Spleen (tissue), 11 donors: ENCODE measurements around the gene TRIM69. TPM values are rescaled to one million over a fixed set of nuclear protein-coding genes. Genes with fewer than 3 reads are reported as not detected.

Source experiments
- DNase-seq: peaks from one replicate; pipeline ENCODE4 v3.0.0-alpha.2; 2020
- H3K27ac ChIP-seq, 8 donors: fragments of 200-600 bp; sonication (generic) in 7 of 8; 1 replicate in 4 of 8; 2 replicates in 4 of 8; pipeline versions ENCODE4 v1.5.0 to v1.8.0; 2016 to 2021; ENCODE audit warnings: inconsistent platforms in 4 of 8, mild to moderate bottlenecking in 4 of 8, moderate library complexity in 1 of 8
- H3K27me3 ChIP-seq, 7 donors: fragments of 200-600 bp; sonication (generic) in 6 of 7; replicated peaks in 1 of 7; 1 replicate in 4 of 7; 2 replicates in 3 of 7; pipeline versions ENCODE4 v1.5.0 to v1.8.0; 2016 to 2021; ENCODE audit warnings: inconsistent platforms in 3 of 7, mild to moderate bottlenecking in 1 of 7
- H3K36me3 ChIP-seq, 6 donors: fragments of 200-600 bp; sonication (generic) in 5 of 6; 1 replicate in 4 of 6; 2 replicates in 2 of 6; pipeline versions ENCODE4 v1.5.0 to v1.8.0; 2016 to 2021; ENCODE audit warnings: inconsistent platforms in 2 of 6
- H3K4me1 ChIP-seq, 6 donors: fragments of 200-600 bp; sonication (generic) in 5 of 6; 1 replicate in 3 of 6; 2 replicates in 3 of 6; pipeline versions ENCODE4 v1.5.0 to v1.8.0; 2016 to 2021; ENCODE audit warnings: inconsistent platforms in 3 of 6
- H3K4me3 ChIP-seq, 8 donors: fragments of 200-600 bp; sonication (generic) in 7 of 8; 1 replicate in 4 of 8; 2 replicates in 4 of 8; pipeline versions ENCODE4 v1.5.0 to v1.8.0; 2016 to 2021; ENCODE audit warnings: inconsistent platforms in 4 of 8, mild to moderate bottlenecking in 4 of 8, moderate library complexity in 2 of 8
- H3K9me3 ChIP-seq, 8 donors: fragments of 200-600 bp; sonication (generic) in 7 of 8; 1 replicate in 4 of 8; 2 replicates in 4 of 8; pipeline versions ENCODE4 v1.5.0 to v1.8.0; 2016 to 2021; ENCODE audit warnings: inconsistent platforms in 4 of 8
- POLR2A ChIP-seq, 3 donors: fragments of 450-650 bp; IDR thresholded peaks; one replicate each; pipeline ENCODE4 v1.5.1; 2017; ENCODE audit warnings: antibody characterized with exemption in 3 of 3, mild to moderate bottlenecking in 1 of 3
- POLR2AphosphoS5 ChIP-seq, 3 donors: sonication (generic); formaldehyde crosslinking; IDR thresholded peaks; one replicate each; pipeline ENCODE4 v1.5.1; 2017; ENCODE audit warnings: antibody characterized with exemption in 3 of 3
- WGBS, 5 donors: extraction: QIAGEN DNeasy Blood & Tissue Kit in 3 of 5; methylation state at CpG; one replicate each; pipeline versions ENCODE4 v1.1.5 to v1.1.7; 2013 to 2018; 5-methylcytosine and 5-hydroxymethylcytosine counted together
- intact Hi-C: fragments of 100-400 bp; cut with DNase I; formaldehyde crosslinking; loops from one replicate; pipeline ENCODE4 v1.15.0; 2023; ENCODE audit warnings: low total_unique reads
- polyA plus RNA-seq, 3 donors: library from polyadenylated mRNA; stranded (reverse); fragments of 200-250 nt; gene quantifications; one replicate each; pipeline ENCODE4 v1.2.1, GENCODE V29; 2013
- total RNA-seq, 7 donors: library from RNA; depleted of rRNA in 3 of 7; stranded (reverse); fragments of >200 nt in 3 of 7; fragmentation: NEBNext Ultra II Directional in 4 of 7; extraction: Animal tissue kit (Norgen Biotek cat#: 25700) in 4 of 7; gene quantifications; one replicate each; pipeline versions ENCODE4 v1.1.0 to v1.2.1, GENCODE V29; 2016 to 2021
- TF ChIP-seq, protein P1 (sequence below), 11 experiments: fragments of 200-600 bp in 7 of 11; fragments of 450-650 bp in 4 of 11; sonication (generic) in 4 of 11; IDR thresholded peaks in 8 of 11; conservative IDR thresholded peaks in 3 of 11; 1 replicate in 7 of 11; 2 replicates in 4 of 11; pipeline versions ENCODE4 v1.4.0 to v1.8.0; 2016 to 2021; ENCODE audit warnings: antibody characterized with exemption in 11 of 11, inconsistent platforms in 4 of 11, mild to moderate bottlenecking in 1 of 11
- donor health status: healthy with polysubstance abuse.
- donor health status: DM: no; HTN: no; CAD: no; lungs with moderate emphysema.
- donor health status: DM: no; HTN: no; CAD: no.
- donor health status: Bipolar disorder and iron deficiency.
- donor health status: healthy.
- donor health status: DM: no; HTN: no; CAD: no.
- donor health status: DM: yes; HTN: yes; CAD: no.

The TRIM69 gene
- total and polyA plus RNA-seq, 10 donors: 16.4 to 54.9 (median 44.7) TPM

DNA sequence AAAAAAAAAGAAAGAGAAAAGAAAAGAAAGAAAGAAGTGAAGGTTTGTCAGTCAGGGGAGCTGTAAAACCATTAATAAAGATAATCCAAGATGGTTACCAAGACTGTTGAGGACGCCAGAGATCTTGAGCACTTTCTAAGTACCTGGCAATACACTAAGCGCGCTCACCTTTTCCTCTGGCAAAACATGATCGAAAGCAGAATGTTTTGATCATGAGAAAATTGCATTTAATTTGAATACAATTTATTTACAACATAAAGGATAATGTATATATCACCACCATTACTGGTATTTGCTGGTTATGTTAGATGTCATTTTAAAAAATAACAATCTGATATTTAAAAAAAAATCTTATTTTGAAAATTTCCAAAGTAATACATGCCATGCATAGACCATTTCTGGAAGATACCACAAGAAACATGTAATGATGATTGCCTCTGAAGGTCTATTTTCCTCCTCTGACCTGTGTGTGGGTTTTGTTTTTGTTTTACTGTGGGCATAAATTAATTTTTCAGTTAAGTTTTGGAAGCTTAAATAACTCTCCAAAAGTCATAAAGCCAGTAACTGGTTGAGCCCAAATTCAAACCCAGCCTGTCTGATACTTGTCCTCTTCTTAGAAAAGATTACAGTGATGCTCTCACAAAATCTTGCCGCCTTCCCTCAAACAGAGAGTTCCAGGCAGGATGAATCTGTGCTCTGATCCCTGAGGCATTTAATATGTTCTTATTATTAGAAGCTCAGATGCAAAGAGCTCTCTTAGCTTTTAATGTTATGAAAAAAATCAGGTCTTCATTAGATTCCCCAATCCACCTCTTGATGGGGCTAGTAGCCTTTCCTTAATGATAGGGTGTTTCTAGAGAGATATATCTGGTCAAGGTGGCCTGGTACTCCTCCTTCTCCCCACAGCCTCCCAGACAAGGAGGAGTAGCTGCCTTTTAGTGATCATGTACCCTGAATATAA, 23.0 kb upstream of the TRIM69 start:
- intact Hi-C loops: loop anchor here (5.0 kb wide), 1 partner anchor 46 kb away; no protein-coding TSS in a partner anchor
- 15 to 18% (median 16%) methylated on average over 5 of the region's 5 CpGs for WGBS, 5 donors
- Histone ChIP-seq H3K27ac (peak overlapping the region; percentile 98 to 100 (median 100)), H3K4me3 (peak overlapping the region; percentile 68 to 96 (median 89)), H3K9me3 (no peaks in the 10 kb centered on the region), H3K27me3 (no peaks in the 10 kb centered on the region), H3K36me3 (peaks cover 5 to 61% (median 42%) of the 10 kb centered on the region in 6 donors), H3K4me1 (peaks cover 45 to 75% (median 63%) of the 10 kb centered on the region in 6 donors)
- TF ChIP-seq, protein P1, sequence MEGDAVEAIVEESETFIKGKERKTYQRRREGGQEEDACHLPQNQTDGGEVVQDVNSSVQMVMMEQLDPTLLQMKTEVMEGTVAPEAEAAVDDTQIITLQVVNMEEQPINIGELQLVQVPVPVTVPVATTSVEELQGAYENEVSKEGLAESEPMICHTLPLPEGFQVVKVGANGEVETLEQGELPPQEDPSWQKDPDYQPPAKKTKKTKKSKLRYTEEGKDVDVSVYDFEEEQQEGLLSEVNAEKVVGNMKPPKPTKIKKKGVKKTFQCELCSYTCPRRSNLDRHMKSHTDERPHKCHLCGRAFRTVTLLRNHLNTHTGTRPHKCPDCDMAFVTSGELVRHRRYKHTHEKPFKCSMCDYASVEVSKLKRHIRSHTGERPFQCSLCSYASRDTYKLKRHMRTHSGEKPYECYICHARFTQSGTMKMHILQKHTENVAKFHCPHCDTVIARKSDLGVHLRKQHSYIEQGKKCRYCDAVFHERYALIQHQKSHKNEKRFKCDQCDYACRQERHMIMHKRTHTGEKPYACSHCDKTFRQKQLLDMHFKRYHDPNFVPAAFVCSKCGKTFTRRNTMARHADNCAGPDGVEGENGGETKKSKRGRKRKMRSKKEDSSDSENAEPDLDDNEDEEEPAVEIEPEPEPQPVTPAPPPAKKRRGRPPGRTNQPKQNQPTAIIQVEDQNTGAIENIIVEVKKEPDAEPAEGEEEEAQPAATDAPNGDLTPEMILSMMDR (IDR thresholded peaks at IDR 0.05 in 8 of 11, conservative IDR thresholded peaks at IDR 0.05 in 3 of 11): peak in 2 of 11 experiments; percentile 13 to 28
- TF ChIP-seq POLR2AphosphoS5 (IDR thresholded peaks at IDR 0.05) (peak in 1 of 3 donors; percentile 26), POLR2A (IDR thresholded peaks at IDR 0.05) (no peak)
- DNase-seq: no peak

DNA sequence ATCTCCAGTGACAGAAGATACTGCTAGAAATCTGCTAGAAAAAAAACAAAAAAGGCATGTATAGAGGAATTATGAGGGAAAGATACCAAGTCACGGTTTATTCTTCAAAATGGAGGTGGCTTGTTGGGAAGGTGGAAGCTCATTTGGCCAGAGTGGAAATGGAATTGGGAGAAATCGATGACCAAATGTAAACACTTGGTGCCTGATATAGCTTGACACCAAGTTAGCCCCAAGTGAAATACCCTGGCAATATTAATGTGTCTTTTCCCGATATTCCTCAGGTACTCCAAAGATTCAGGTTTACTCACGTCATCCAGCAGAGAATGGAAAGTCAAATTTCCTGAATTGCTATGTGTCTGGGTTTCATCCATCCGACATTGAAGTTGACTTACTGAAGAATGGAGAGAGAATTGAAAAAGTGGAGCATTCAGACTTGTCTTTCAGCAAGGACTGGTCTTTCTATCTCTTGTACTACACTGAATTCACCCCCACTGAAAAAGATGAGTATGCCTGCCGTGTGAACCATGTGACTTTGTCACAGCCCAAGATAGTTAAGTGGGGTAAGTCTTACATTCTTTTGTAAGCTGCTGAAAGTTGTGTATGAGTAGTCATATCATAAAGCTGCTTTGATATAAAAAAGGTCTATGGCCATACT, 21.1 kb upstream of the TRIM69 start:
- peak overlapping the region; percentile 68 to 96 (median 89) for H3K4me3 ChIP-seq
- no peak for TF ChIP-seq POLR2AphosphoS5 (IDR thresholded peaks at IDR 0.05)
- TF ChIP-seq, protein P1 (IDR thresholded peaks at IDR 0.05 in 8 of 11, conservative IDR thresholded peaks at IDR 0.05 in 3 of 11): no peak
- no peak for TF ChIP-seq POLR2A (IDR thresholded peaks at IDR 0.05)
- peaks cover 56 to 75% (median 71%) of the 10 kb centered on the region in 6 donors for H3K4me1 ChIP-seq
- H3K36me3 ChIP-seq: peaks cover 5 to 81% (median 50%) of the 10 kb centered on the region in 6 donors
- H3K27ac ChIP-seq: peak overlapping the region; percentile 38 to 100 (median 100)
- 35 to 50% (median 38%) methylated on average over 6 of the region's 6 CpGs for WGBS, 5 donors
- DNase-seq: no peak
- no peaks in the 10 kb centered on the region for H3K27me3 ChIP-seq
- no peaks in the 10 kb centered on the region for H3K9me3 ChIP-seq
- intact Hi-C loops: no loop called here

DNA sequence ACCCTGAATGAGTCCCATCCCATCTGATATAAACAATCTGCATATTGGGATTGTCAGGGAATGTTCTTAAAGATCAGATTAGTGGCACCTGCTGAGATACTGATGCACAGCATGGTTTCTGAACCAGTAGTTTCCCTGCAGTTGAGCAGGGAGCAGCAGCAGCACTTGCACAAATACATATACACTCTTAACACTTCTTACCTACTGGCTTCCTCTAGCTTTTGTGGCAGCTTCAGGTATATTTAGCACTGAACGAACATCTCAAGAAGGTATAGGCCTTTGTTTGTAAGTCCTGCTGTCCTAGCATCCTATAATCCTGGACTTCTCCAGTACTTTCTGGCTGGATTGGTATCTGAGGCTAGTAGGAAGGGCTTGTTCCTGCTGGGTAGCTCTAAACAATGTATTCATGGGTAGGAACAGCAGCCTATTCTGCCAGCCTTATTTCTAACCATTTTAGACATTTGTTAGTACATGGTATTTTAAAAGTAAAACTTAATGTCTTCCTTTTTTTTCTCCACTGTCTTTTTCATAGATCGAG, 20.5 kb upstream of the TRIM69 start:
- TF ChIP-seq POLR2AphosphoS5 (IDR thresholded peaks at IDR 0.05): peak in 1 of 3 donors; percentile 51
- TF ChIP-seq, protein P1 (IDR thresholded peaks at IDR 0.05 in 8 of 11, conservative IDR thresholded peaks at IDR 0.05 in 3 of 11): no peak
- H3K36me3 ChIP-seq: peaks cover 5 to 83% (median 50%) of the 10 kb centered on the region in 6 donors
- 49 to 75% (median 60%) methylated on average over 2 of the region's 2 CpGs for WGBS, 5 donors
- intact Hi-C loops: no loop called here
- peak overlapping the region in 7 of 8 donors; percentile 5 to 96 (median 87) for H3K4me3 ChIP-seq
- DNase-seq: no peak
- H3K4me1 ChIP-seq: peaks cover 59 to 79% (median 75%) of the 10 kb centered on the region in 6 donors
- H3K9me3 ChIP-seq: no peaks in the 10 kb centered on the region
- no peaks in the 10 kb centered on the region for H3K27me3 ChIP-seq
- H3K27ac ChIP-seq: peak overlapping the region in 6 of 8 donors; percentile 9 to 100 (median 100)
